Hematopoietic multipotent progenitor cell treated with erythropoietin and hydrocortisone succinate and interleukin-3 and kit ligand, for 15 days (in vitro differentiated cells): ENCODE results near the gene ZMYM5.
"Not testable (repeated sequence)": the region's sequence is repeated elsewhere in the genome, so short reads cannot be mapped to it uniquely, and the experiment has no call there.

Experiments
- DNase-seq: peaks from one replicate; pipeline ENCODE4 v3.0.0-alpha.2; 2015; ENCODE audit warnings: low spot score

ZMYM5 gene

DNA sequence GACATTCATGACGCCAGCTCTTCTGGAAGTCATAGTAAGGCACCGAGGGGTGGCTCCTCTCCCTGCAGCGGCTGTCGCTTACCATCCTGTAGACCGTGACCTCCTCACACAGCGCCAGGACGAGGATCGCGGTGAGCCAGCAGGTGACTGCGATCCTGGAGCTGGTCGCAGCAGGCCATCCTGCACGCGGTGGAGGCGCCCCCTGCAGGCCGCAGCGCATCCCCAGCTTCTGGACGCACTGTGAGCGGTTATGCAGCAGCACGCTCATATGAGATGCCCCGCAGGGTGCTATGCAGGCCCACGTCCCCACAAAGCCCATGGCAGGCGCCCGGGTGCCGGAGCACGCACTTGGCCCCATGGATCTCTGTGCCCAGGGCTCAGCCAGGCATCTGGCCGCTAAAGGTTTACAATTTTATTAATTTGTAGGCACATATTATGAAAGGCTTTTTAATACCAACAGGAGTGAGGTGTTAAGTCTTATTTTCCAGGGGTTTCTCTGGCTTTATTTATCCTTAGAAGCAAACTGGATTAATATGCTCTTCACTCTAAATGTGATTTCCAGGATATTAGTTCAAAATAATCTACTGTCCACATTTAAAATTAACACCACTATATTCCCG lies 45.1 kb downstream of the ZMYM5 start:
- peak; percentile 52 for DNase-seq

DNA sequence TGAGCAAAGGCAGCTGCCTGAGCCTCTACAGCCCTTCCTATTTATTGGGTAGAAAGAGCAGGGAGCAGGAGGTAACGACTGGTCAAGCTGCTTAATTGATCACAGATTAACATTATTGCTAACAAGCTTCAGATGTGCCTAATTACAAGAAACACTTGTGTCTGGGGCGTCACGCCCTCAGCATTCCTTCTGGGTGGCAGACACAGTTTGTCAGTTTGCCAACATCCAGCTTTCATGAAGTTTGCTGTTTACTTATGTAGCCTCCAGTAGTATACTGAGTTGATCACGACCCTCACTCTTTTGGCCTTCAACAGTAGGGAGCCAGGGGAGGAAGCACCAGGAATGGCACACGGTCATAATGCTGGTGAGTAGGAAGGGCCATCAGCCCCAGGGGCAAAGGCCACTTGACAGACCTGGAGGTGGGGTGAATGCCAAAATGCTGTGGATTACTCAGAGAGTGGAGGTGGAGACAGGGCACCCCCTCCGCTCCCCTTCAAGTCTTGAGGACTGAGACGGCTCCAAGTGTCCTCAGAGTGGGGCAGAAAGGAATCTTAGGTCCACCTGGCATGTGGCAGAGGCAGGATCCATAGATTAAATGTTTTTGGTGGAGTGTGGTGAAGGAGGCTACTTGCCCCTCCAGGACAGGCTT lies 45.8 kb downstream of the ZMYM5 start:
- no peak for DNase-seq

DNA sequence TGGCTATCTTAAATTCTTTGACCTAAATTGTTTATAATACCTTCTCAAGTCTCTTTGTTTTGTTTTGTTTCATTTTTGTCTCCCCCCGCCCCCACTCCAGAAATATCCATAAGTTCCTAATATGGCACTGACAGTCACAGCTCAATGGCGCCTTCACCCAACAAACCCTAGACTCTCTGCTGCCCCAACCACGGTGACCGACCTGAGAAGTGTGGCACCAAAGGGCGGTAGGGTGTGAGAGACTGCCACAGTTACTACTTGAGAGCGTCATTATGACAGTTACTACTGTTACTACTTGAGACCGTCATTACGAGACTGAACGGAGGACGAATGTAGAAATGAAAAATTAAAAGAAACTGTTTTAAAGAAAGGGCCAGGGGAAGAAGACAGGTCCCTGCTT lies 46.3 kb downstream of the ZMYM5 start:
- no peak for DNase-seq

DNA sequence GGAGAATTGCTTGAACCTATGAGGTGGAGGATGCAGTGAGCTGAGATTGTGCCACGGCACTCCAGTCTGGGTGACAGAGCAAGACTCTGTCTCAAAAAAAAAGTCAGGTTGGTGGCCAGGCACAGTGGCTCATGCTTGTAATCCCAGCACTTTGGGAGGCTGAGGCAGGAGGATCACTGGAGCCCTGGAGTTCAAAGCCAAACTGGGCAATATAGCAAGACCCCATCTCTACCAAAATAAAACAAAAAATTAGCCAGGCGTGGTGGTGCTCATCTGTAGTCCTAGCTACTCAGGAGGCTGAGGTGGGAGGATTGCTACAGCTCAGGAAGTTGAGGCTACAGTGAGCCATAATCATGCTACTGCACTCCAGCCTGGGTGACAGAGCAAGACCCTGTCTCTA lies 47.6 kb downstream of the ZMYM5 start:
- DNase-seq, result not testable (repeated sequence)

DNA sequence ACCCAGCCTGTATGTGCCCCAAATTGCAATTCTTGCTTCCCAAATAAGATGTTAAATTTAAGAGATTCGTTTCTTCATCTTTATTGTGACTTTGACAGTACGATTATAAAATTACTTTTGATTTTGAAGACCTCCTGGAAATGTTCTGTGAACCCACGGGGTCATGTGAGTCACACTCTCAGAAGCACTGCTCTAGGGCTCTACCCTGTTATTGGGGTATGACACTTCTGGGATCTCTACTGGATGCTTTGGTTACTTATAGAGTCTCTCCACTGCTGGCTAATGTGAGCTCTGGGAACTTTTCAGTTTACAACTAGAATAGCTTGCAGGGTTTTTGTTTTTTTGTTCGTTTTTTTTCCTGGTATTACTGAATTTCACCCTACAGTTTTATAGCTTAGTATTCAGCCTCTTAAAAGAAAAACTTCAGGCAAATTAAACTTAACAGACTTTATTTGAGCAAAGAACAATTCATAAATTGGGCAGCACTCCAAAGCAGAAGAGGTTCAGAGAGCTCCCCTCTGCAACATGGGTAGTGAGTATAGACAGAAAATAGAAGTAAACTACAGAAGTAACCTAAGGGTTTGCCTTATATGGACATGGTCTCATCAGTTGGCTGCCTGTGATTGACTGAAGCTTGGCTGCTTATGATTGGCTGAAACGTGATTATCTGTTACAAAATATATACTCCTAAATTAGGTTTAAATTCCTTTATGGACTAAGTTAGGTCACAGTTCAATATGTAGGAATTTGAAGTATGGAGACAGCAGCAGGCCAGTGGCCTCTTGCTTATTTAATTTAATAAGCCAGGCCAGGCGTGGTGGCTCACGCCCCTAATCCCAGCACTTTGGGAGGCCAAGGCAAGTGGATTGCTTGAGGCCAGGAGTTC lies 52.2 kb downstream of the ZMYM5 start:
- no peak for DNase-seq

DNA sequence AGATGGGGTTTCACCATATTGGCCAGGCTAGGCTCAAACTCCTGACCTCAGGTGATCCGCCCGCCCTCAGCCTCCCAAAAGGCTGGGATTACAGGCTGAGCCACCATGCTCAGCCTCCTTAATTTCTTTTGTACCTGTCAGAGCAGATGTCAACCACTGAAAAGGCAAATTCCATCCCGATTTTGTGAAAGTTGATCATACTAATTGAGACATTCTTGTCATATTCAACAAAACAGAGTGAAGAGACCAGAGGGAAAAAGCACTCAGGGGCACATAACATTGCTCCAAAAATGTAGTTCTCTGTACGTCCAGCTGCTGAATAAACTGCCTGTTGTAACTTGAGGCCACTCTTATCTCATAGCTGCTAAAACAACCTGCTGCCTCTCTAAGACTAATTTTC lies 53.3 kb downstream of the ZMYM5 start:
- no peak for DNase-seq

DNA sequence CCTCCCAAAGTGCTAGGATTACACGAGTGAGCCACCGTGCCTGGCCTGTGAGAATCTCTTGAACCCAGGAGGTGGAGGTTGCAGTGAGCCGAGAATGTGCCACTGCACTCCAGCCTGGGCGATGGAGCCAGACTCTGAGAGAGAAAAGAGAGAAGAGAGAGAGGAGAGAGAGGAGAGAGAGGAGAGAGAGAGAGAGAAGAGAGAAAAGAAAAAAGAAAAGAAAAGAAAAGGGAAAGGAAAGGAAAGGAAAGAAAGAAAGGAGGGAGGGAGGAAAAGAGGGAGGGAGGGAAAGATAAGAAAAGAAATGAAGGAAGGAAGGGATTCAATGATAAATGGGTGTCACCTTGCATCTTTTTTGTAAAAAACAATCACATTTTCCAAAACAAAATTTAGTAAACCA lies 57.7 kb downstream of the ZMYM5 start:
- DNase-seq, result no peak

DNA sequence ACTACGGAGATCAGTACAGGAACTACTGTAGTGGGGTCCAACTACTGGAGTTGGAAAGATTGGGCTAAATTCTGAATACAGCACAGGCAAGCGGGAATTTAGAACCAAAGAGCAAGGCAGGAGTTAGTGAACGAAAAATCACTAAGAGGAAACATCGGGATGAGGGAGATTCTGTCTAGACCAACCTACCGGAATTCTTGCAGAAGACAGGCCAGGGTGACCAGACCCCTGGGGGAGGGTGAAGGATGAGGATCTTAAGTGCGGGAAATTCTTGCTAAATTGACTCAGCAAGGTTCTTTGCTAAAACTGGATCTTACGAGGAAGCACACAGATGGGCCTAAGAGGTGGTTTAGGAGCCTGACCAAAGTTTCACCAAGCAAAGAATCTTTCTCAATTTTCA lies 67.5 kb downstream of the ZMYM5 start:
- DNase-seq, result no peak

DNA sequence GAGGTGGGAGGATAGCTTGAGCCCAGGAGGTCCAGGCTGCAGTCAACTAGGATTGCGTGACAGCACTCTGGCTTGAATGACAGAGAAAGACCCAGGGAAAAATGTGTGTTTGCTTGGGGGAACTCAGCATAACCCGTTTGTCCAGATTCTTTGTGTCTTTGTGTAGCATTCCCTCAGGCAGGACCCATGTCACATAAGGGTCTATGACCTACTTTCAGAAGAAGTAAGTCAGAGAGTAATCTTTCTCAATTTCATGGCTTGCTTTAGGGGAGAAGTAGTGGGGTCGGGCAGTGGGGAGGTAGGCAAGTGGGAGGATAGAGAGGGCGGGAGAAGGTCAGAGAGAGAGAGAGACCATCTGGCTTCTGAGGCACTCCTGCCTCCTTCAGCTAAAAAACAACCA lies 68.8 kb downstream of the ZMYM5 start:
- DNase-seq, result no peak

DNA sequence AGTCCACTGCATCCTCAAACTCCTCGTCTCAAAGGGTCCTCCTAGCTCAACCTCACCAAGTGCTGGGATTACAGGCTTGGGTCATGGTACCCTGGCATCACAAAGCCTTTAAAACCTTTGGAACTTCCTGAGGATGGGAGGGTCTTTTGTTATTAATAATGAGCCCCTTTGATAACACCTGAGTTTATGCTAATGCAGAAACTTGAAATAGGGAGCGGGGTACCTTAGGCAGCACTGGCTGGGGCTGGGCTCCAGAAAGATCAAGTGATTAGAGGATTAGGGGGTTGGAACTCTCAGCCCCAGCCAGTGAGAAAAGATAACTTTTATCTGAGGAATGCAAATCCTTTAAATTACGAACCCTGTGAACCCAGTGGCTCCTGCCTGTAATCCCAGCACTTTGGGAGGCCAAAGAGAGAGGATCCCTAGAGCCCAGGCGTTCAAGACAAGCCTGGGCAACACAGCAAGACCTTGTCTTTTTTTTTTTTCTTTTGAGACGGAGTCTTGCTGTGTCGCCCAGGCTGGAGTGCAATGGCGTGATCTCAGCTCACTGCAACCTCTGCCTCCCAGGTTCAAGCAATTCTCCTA lies 71.4 kb downstream of the ZMYM5 start:
- no peak for DNase-seq

DNA sequence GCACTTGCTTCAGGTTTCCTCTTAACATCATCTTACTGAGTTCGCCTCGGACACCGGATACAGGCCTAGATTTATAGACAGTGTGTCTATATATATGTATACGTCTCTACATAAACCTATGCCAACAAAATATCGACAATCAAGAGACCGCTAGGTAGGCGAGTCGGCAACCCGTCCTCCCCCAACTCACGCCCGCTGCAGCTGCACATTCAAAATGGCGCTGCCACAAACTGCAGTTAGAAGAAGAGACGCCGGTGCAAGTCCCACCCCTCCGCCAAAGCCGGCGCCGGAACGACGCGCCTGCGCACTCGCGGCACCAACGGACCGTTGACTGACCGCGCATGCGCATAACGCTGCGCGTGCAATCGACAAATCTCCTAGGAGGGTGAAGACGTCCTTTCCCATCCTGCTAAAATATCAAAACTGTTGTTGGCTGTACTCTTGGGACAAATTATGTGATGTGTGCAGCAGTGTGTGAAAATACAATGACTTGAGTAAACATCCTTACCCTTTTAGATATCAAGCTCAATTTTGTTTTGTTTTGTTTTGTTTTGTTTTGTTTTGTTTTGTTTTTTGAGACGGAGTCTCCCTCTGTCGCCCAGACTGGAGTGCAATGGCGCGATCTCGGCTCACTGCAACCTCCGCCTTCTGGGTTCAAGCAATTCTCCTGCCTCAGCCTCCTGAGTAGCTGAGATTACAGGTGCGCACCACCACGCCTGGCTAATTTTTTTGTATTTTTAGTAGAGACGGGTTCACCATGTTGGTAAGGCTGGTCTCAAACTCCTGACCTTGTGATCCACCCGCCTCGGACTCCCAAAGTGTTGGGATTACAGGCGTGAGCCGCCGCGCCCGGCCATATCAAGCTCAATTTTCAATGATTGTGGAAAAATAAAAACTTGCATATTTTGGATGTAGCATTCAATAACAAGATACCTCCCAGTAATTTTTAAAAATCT lies 80.4 kb downstream of the ZMYM5 start, which contains the start of gene PSPC1:
Gene PSPC1, minus strand, starts transcription at position 219 of the 956 bp plus-strand sequence. Its CDS starts 188 bp downstream, at position 31.
- DNase-seq, result peak; percentile 96

DNA sequence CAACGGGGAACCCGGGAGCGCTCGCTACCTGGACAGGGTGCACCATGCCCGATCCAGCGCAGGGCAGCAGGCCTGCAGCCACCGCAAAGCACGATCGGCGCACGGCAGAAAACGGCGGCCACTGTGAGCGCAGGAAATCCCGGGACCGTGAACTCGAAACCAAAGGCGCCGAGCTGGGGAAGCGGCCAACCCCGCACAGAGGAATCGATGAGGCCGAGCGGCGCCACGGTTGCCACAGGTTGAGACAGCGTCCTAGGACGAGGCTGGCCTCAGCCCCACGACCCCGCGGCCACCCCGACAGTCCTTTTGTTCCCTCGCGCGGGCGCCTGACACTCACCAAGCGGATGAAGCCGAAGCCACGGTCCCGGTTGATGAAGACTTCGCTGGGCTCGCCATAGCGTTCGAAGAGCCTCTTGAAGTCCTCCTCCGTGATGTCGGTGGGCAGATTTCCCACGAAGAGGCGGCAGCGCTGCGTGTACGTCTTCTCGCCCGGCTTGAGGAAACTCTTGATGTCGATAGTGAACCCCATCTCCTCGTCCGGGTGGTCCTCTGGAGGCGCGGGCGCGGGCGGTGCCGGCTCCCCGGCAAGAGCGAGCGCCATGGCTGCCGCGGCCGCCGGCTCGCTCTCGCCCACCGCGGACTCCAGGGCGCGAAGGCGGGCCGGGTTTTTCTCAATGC lies 81.3 kb downstream of the ZMYM5 start:
- peak; percentile 53 for DNase-seq

DNA sequence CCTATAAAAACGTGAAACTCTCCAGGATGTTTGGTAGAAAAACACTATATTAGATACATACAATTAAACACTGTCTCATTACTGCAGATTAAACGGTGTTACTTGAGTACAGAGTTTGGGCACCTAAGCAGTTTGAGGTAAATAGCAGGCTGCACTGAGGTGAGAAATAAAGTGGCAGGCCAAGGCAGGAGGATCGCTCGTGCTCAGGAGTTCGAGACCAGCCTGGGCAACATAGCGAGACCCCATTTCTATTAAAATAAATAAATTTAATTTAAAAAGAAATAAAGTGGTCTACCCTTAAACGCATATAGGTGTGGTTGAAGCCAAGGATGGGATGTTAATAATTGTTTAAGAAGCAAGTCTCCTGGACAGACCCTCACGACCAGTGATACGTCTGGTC lies 81.9 kb downstream of the ZMYM5 start:
- no peak for DNase-seq

DNA sequence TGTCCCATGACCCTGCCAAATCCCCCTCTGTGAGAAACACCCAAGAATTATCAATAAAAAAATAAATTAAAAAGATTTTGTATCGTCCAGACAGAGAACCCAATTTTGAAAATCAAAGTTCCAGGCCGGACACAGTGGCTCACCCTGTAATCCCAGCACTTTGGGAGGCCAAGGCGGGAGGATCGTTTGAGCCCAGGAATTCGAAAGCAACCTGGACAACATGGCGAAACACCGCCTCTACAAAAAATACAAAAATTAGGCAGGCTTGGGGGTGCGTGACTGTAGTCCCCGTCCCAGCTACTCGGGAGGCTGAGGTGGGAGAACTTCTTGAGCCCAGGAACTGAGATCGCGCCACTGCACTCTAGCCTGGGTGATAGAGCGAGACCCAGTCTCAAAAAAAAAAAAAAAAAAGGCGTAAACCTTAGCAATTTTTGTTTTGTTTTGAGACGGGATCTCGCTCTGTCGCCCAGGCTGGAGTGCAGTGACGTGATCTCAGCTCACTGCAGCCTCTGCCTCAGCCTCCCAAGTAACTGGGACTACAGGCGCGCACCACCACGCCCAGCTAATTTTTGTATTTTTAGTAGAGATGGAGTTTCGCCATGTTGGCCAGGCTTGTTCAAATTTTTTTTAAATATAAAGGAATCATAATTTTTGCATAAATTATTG lies 82.6 kb downstream of the ZMYM5 start:
- DNase-seq, result not testable (repeated sequence)
